Prostate gland (tissue), 2 donors: ENCODE results near the gene TMEM44. TPM values are rescaled to one million over a fixed set of nuclear protein-coding genes. Genes with fewer than 3 reads are reported as not detected.
A peak's percentile ranks its signal among the peaks of the same experiment; 100 is the strongest.

ENCODE experiments used
- DNase-seq: peaks from one replicate; pipeline ENCODE4 v3.0.0-alpha.2; 2019; ENCODE audit warnings: low spot score
- H3K27ac ChIP-seq, 2 donors: fragments of 200-600 bp; sonication (generic); 2 replicates each; pipeline ENCODE4 v1.5.1; 2017 to 2019
- H3K27me3 ChIP-seq: fragments of 200-600 bp; sonication (generic); replicated peaks from 2 replicates; pipeline ENCODE4 v1.5.1; 2019; ENCODE audit not compliant: insufficient read depth
- H3K36me3 ChIP-seq, 2 donors: fragments of 200-600 bp; sonication (generic); 1 replicate in 1 of 2; 2 replicates in 1 of 2; pipeline versions ENCODE4 v1.5.1 to v1.8.1; 2017 to 2019
- H3K4me1 ChIP-seq: fragments of 200-600 bp; sonication (generic); replicated peaks from 2 replicates; pipeline ENCODE4 v1.5.1; 2019
- H3K4me3 ChIP-seq, 2 donors: fragments of 200-600 bp; sonication (generic); 2 replicates each; pipeline ENCODE4 v1.5.1; 2017 to 2019
- H3K9me3 ChIP-seq: fragments of 200-600 bp; sonication (generic); 2 replicates; pipeline ENCODE4 v1.5.1; 2017
- POLR2A ChIP-seq: fragments of 450-650 bp; IDR thresholded peaks from one replicate; pipeline ENCODE4 v1.6.1; 2016; ENCODE audit warnings: antibody characterized with exemption, mild to moderate bottlenecking
- POLR2AphosphoS5 ChIP-seq: sonication (generic); formaldehyde crosslinking; IDR thresholded peaks from one replicate; pipeline ENCODE4 v1.6.1; 2017; ENCODE audit warnings: antibody characterized with exemption
- WGBS: methylation state at CpG from one replicate; pipeline ENCODE4 v1.1.5; 2018; 5-methylcytosine and 5-hydroxymethylcytosine counted together
- intact Hi-C: fragments of 100-400 bp; cut with DNase I; formaldehyde crosslinking; loops from one replicate; pipeline ENCODE4 v1.14.2; 2022
- small RNA-seq, 2 donors: library from RNA; depleted of rRNA; stranded (forward); fragments of <200 nt; gene quantifications; one replicate each; pipeline ENCODE3, GENCODE V24; 2016
- total RNA-seq, 2 donors: library from RNA; depleted of rRNA; stranded (reverse); fragments of >200 nt; gene quantifications; one replicate each; pipeline ENCODE4 v1.1.0, GENCODE V29; 2016
- TF ChIP-seq, protein P1 (sequence below), 4 experiments: fragments of 200-600 bp in 2 of 4; fragments of 450-650 bp in 2 of 4; sonication (generic) in 2 of 4; IDR thresholded peaks; 1 replicate in 3 of 4; 2 replicates in 1 of 4; pipeline ENCODE4 v1.5.1; 2016 to 2019; ENCODE audit warnings: antibody characterized with exemption in 4 of 4, mild to moderate bottlenecking in 2 of 4, moderate library complexity in 2 of 4

TMEM44 gene
- total RNA-seq, 2 donors from 2014 or later: 11.0 to 11.1 TPM

DNA sequence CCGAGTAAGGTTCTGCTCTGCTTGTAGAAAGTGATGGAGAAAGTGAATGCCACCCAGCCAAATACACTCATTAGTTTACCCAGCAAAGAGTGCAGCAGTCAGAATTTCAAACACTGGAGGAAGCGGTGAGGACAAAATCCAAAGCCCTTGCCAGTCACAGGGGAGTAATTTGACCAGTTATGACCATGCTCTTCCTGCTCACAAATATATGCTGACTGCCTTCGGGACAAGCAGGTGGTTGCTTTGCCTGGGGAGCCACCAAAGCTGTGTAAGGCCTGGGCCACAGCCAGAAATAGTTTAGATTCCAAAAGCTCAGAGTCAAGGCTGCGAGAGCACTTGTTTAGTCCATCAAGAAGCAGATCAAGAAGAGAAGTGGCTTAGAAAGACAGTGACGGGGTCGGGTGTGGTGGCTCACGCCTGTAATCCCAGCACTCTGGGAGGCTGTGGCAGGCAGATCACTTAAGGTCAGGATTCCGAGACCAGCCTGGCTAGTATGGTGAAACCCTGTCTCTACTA lies 95.4 kb downstream of the TMEM44 start:
- peak; percentile 48 for DNase-seq
- H3K27ac ChIP-seq: peak overlapping the region; percentile 15 to 27

More for the DNA sequence above, 95.4 kb downstream of the TMEM44 start:
- H3K4me3 ChIP-seq: no peak overlapping the region
- H3K4me1 ChIP-seq: peaks cover 3% of the 10 kb centered on the region
- no peaks in the 10 kb centered on the region for H3K36me3 ChIP-seq
- 56% methylated on average over 8 of the region's 8 CpGs for WGBS
- no peaks in the 10 kb centered on the region for H3K27me3 ChIP-seq
- no peak for TF ChIP-seq POLR2A
- no peak for TF ChIP-seq POLR2AphosphoS5
- TF ChIP-seq, protein P1, sequence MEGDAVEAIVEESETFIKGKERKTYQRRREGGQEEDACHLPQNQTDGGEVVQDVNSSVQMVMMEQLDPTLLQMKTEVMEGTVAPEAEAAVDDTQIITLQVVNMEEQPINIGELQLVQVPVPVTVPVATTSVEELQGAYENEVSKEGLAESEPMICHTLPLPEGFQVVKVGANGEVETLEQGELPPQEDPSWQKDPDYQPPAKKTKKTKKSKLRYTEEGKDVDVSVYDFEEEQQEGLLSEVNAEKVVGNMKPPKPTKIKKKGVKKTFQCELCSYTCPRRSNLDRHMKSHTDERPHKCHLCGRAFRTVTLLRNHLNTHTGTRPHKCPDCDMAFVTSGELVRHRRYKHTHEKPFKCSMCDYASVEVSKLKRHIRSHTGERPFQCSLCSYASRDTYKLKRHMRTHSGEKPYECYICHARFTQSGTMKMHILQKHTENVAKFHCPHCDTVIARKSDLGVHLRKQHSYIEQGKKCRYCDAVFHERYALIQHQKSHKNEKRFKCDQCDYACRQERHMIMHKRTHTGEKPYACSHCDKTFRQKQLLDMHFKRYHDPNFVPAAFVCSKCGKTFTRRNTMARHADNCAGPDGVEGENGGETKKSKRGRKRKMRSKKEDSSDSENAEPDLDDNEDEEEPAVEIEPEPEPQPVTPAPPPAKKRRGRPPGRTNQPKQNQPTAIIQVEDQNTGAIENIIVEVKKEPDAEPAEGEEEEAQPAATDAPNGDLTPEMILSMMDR (IDR thresholded peaks at IDR 0.05): no peak
- intact Hi-C loops: no loop called here
- no peaks in the 10 kb centered on the region for H3K9me3 ChIP-seq

Small RNA genes lying within 50 kb of the gene (small RNA-seq; reads per million reads assigned to genes)
- gene AC046143.2: 0 reads per million in 2 donors

Other genes starting within 250 kb of the TMEM44 start
- gene GP5, start 234.2 kb downstream of the TMEM44 start, total RNA-seq: not detected
- 10 to 100 TPM; 75.4 to 80.4 TPM for gene ATP13A3, start 146.4 kb downstream of the TMEM44 start, total RNA-seq
- 10 to 100 TPM; 25.9 to 49.6 TPM for gene LSG1, start 38.8 kb upstream of the TMEM44 start, total RNA-seq
- 10 to 100 TPM; 39.6 to 93.6 TPM for gene FAM43A, start 52.5 kb upstream of the TMEM44 start, total RNA-seq